SK-N-MC (cell line): ENCODE measurements around the gene SHISAL1.

Source experiments
- EZH2 ChIP-seq: fragments of 200-600 bp; sonication (generic); IDR thresholded peaks from one replicate; pipeline ENCODE4 v1.6.1; 2017; ENCODE audit warnings: antibody characterized with exemption
- FOXP2 ChIP-seq: optimal IDR thresholded peaks from 2 replicates; pipeline ENCODE3; 2011; ENCODE audit warnings: mild to moderate bottlenecking, moderate library complexity; ENCODE audit not compliant: insufficient read depth; ENCODE audit errors: extremely low read length, control extremely low read depth
- POLR2AphosphoS5 ChIP-seq: IDR thresholded peaks from 2 replicates; pipeline ENCODE4 v1.6.1; 2012; ENCODE audit warnings: mild to moderate bottlenecking, low read depth, low read length, borderline replicate concordance

- TF ChIP-seq FOXP2 (no peak), EZH2 (no peak), POLR2AphosphoS5 (no peak)
Observed at GRCh38 chr22:44214764-44215163, 98.0 kb downstream of the SHISAL1 start.
